Gastrocnemius medialis (tissue), 4 donors: ENCODE data around the gene GALNT13.

Experiments
- POLR2A ChIP-seq, 2 donors: fragments of 450-650 bp; IDR thresholded peaks; one replicate each; pipeline ENCODE4 v1.6.1; 2017; ENCODE audit warnings: antibody characterized with exemption in 2 of 2, mild to moderate bottlenecking in 2 of 2, moderate library complexity in 2 of 2
- TF ChIP-seq, protein P1 (sequence below), 5 experiments: fragments of 450-650 bp in 3 of 5; fragments of 200-600 bp in 2 of 5; sonication (generic) in 2 of 5; IDR thresholded peaks in 4 of 5; conservative IDR thresholded peaks in 1 of 5; 1 replicate in 4 of 5; 2 replicates in 1 of 5; pipeline ENCODE4 v1.5.1; 2016 to 2019; ENCODE audit warnings: antibody characterized with exemption in 5 of 5, mild to moderate bottlenecking in 3 of 5, moderate library complexity in 3 of 5

DNA sequence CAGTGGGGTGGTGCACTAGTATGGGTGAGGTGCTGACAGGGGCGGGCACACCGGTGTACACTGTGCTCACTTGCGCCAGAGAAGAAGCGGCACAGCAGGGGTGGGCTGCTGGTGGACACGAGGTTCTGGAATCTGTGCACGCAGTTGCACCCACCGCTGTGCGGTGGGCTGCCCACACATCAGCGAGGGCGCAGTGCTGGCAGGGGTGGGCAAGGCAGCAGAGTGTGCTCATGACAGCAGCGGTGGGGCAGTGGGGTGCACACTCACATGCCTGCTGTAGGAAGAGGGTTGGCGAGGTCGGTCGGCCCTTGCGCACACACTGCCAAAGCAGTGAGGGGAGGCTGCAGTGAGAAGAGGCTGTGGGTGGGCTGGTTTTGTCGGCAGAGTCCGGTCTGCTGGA, 141.8 kb downstream of the GALNT13 start:
- TF ChIP-seq, protein P1, sequence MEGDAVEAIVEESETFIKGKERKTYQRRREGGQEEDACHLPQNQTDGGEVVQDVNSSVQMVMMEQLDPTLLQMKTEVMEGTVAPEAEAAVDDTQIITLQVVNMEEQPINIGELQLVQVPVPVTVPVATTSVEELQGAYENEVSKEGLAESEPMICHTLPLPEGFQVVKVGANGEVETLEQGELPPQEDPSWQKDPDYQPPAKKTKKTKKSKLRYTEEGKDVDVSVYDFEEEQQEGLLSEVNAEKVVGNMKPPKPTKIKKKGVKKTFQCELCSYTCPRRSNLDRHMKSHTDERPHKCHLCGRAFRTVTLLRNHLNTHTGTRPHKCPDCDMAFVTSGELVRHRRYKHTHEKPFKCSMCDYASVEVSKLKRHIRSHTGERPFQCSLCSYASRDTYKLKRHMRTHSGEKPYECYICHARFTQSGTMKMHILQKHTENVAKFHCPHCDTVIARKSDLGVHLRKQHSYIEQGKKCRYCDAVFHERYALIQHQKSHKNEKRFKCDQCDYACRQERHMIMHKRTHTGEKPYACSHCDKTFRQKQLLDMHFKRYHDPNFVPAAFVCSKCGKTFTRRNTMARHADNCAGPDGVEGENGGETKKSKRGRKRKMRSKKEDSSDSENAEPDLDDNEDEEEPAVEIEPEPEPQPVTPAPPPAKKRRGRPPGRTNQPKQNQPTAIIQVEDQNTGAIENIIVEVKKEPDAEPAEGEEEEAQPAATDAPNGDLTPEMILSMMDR (IDR thresholded peaks at IDR 0.05 in 4 of 5, conservative IDR thresholded peaks at IDR 0.05 in 1 of 5) = no peak
- TF ChIP-seq POLR2A (IDR thresholded peaks at IDR 0.05) = no peak
